ENCODE measurements around the gene CABLES2.
A peak's percentile ranks its signal among the peaks of the same experiment; 100 is the strongest.

Gene CABLES2

DNA sequence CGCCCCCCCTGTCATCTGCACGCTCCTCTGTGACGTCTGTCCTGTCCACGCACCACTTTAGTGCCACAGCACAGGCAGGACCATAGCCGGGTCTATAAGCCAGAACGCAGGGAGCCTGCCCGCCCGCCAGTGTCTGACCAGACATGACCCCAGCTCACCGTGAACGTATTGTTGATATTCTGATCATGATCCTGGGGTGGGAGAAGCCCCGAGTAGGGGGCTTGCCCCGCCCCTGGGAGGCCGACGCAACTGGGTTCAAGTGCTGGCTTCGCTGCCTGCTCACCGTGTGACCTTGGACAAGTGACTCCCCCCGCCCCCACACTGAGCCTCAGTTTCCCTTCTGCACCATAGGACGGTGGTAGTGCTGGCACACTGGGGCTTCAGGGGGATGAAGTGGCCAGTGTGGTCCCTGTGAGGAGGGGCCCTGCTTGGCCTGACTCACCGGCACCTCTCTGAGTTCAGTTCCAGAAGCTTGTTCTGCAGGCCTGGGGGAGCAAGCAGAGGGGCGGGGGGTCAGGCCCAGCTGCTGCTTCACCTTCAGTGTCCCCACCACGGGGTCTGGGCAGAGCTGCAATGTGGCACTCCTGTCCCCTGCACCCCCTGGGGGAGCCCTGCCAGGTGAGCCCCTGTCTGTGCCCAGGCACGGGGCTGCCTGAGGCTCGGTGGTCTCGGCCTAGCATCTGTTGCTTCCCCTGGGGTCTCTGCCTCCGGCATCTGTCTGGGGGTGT is 11.1 kb upstream of the CABLES2 start:
- DNase-seq, result no peak

GRCh38 chr20:62416651-62417637 is 9.9 kb upstream of the CABLES2 start:
- no peak for DNase-seq

GRCh38 chr20:62415354-62416111 is 8.4 kb upstream of the CABLES2 start:
- no peak for DNase-seq

DNA sequence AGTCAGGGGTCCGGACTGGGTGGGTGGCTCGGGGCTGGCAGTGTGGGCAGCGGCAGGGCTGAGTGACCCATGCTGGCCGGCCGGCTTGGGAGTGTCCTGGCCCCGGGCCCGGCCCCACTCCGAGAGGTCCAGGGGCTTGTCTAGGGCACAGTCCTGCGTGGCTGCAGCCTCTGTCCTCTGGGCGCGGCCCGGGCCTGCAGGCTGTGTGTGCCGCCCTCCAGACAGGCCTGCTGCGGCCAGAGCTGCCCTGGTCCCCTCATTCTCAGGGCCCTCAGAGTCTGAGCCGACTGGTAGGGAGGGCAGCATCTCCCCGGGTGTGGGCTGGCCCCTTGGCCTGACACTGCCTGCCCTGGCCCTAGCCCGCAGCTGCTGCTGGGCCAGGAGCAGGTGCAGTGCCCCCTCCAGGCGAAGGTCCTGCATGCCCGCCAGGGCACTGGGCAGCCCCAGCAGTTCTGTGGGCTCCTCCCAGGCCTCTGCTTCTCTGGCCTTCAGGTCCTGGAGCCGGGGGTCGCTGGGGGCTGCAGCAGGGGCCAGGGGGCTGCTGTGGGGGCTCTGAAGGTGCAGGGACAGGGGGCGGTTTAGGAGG is 6.9 kb upstream of the CABLES2 start:
- DNase-seq, result no peak

DNA sequence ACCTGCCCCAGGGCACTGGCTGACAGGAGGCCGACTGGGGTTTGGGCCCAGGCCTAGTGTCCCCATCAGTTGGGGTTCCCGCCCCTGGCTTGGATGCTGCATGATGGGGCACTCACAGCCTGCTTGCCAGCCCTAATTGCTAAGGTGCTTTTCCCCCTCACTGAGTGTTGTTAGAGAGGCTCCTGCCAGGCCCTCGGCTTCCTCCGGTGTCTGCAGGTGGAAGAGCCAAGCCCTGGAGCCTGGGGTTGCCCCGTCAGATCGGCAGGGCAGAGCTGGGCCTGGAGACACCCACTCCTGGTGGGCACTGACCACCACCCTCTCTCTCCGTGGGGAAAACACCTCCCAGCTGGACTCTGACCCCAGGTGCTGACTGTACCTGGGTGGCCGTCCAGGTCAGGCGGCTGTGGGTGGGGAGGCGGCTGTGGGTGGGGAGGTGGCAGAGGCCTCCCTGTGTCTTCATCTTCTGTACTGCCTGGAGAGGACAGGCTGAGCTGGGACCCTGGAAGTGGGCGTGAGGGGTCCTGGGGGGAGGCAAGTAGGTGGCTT is 6.0 kb upstream of the CABLES2 start:
- no peak for DNase-seq

GRCh38 chr20:62412194-62413024 is 5.3 kb upstream of the CABLES2 start:
- DNase-seq, result no peak

DNA sequence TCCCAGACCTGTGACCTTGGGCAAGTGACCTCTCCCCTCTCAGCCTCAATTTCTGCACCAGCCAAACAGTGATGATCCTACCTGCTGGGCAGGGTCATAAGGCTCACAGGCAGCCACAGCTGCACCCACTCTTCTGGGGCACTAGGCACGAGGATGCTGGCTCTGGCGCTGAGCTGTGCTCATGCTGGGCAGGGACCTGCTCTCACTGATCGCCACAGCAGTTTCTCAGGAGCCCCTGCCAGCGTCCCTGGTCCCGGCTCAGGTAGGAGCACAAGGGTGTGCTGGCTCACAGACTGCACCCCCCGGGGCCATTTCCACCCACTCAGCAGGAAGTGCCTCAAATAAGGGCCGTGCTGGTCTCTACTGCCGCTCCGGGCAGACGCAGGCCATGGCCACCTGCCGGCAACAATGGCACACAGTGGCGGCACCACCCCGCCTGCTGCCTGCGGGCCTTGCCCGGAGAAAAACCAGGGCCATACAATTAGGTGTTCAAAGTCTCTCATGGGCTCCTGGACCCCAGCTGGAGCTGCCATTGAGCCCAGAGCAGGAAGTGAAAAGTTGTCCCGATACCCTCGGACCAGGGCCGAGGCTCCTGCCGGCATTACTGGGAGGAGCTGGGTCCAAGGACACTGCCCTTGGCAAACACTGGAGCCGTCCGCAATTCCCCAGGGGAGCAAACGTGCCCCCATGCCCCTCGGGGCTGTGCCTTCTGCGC is 4.6 kb upstream of the CABLES2 start:
- DNase-seq, result no peak

DNA sequence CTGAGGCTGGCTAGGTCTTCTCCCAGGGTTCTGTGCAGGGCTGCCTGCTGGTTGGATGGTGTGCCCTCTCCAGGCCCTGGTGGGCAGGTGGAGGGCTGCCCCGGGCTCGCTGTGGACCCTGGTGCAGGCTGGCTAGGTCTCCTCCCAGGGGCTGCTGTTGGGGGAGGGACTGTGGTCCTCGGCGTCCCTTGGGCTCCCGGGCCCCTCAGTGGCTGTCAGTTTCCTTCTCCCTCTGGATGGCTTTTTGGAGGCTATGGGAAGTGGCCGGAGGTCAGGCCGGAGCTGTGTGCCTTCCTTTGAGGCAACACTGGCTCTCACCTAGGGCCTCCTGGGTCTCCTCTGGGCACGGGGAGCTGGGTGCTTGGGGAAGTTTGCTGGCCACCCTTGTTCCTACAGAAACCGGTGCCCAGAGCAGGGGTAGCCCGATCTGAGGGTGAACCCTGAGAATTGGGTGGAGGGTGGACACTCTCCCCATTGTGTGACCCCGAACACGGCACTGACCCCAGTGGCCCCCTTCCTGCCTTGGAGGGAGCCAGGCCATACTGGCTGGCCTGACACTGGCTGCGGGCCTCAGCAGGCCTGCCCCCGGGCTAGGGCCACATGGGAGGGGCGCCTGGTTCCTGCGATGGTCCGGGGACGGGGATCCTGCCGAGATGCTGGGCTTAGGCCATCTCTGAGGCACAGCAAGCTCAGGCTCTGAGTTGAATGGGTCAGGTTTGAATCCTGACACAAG is 3.8 kb upstream of the CABLES2 start:
- DNase-seq, result no peak

- DNase-seq, result peak; percentile 18
Observed at GRCh38 chr20:62409931-62410745, 3.1 kb upstream of the CABLES2 start.

GRCh38 chr20:62409086-62409853 is 2.2 kb upstream of the CABLES2 start:
- DNase-seq, result no peak

DNA sequence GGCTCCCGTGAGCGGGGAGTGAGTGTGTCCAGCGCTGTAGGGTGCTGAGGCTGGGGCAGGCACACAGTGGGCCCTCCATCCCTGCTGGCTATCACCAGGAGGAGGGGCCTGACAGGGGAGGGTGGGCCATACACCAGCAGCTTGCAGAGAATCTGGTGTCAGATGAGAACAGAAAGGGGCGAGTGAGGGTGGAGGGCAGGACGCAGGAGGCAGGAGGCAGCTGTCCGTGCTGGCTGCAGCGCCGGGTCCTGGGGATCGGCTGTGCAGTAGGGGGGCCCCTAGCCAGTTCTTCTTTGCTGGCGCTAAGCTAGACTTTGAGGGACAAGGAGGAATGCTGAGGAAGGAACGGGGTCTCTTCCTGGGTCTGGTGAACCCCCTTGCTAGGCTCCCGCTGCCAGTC is 1.6 kb upstream of the CABLES2 start:
- no peak for DNase-seq

- DNase-seq, result no peak
Observed at GRCh38 chr20:62408055-62408454, 970 bp upstream of the CABLES2 start.

DNA sequence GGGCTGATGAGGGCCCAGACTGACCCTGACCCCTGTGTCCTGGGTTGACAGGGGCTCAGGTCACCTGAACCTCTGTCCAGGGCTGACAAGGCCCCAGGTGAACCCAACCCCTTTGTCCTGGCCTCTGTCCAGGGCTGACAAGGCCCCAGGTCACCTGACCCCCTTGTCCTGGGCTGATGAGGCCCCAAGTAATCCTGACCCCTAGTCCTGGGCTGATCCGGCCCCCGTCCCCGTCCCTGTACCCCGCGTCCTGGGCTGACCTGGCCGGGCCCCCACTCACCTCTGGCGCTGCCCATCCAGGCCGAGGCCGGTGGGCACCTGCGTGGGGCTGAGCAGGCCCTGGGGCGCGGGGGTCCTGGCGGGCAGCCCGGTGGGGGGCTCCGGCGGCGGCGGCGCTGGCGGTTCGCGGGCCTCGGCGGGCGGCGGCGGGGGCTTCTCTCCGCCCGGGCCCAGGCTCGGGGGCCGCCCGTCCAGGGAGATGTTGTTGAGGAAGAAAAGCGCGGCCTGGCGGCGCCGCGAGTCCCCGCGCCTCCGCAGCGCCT is 379 bp downstream of the CABLES2 start:
- DNase-seq, result no peak

GRCh38 chr20:62405981-62406513 is 1.0 kb downstream of the CABLES2 start:
- DNase-seq, result no peak

GRCh38 chr20:62405108-62405980 is 1.7 kb downstream of the CABLES2 start:
- DNase-seq, result peak; percentile 34

DNA sequence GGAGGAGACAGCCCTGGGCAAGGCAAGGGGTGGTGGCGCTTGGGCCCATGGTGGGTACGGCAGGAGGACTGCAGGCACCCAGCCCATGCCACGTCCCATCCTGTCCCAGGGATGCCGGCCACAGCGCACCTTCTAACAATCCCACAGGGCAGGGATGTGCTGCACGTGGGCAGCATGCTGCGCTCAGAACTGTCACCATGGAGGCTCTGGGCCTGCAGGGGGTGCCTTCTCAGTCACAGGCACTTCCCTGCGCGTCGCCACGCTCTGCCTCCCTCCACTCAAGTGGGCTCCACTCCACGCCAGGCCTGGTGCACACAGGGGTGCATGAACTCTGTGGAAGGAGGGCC is 2.4 kb downstream of the CABLES2 start:
- DNase-seq, result no peak
